Fibroblast of lung (primary cell): Measurements from ENCODE around the gene UBQLN3. TPM values are rescaled to one million over a fixed set of nuclear protein-coding genes. Genes with fewer than 3 reads are reported as not detected.

Source experiments
- DNase-seq, 2 donors: peaks; one replicate each; pipeline versions ENCODE4 v3.0.0 to v3.0.0-alpha.2; 2010; ENCODE audit warnings: low read depth in 2 of 2
- H2AFZ ChIP-seq: 2 replicates; pipeline ENCODE4 v1.5.1; 2012; ENCODE audit warnings: low read length, control low read depth, inconsistent platforms
- H3K27ac ChIP-seq: 2 replicates; pipeline ENCODE4 v1.5.1; 2011; ENCODE audit warnings: low read length, control low read depth; ENCODE audit not compliant: insufficient read depth
- H3K27me3 ChIP-seq: 2 replicates; pipeline ENCODE4 v1.5.1; 2011; ENCODE audit warnings: mild to moderate bottlenecking, low read length; ENCODE audit not compliant: control insufficient read depth, insufficient read depth
- H3K36me3 ChIP-seq: 2 replicates; pipeline ENCODE4 v1.5.1; 2011; ENCODE audit warnings: low read length; ENCODE audit not compliant: control insufficient read depth, insufficient read depth
- H3K4me1 ChIP-seq: 2 replicates; pipeline ENCODE4 v1.5.1; 2011; ENCODE audit warnings: low read length; ENCODE audit not compliant: control insufficient read depth, insufficient read depth; ENCODE audit errors: extremely low read depth
- H3K4me2 ChIP-seq: 2 replicates; pipeline ENCODE4 v1.5.1; 2011; ENCODE audit warnings: low read length, control low read depth; ENCODE audit not compliant: insufficient read depth; ENCODE audit errors: extremely low read depth
- H3K4me3 ChIP-seq, 4 experiments: fragments of 200-600 bp in 1 of 4; sonication (generic) in 1 of 4; replicated peaks in 1 of 4; 2 replicates each; pipeline ENCODE4 v1.5.1; 2011 to 2016; ENCODE audit warnings: low read length in 4 of 4, low read depth in 3 of 4, mild to moderate bottlenecking in 3 of 4, control low read depth in 2 of 4, inconsistent platforms in 1 of 4, mixed read lengths in 1 of 4; ENCODE audit not compliant: insufficient read depth in 1 of 4; ENCODE audit errors: control extremely low read depth in 1 of 4
- H3K79me2 ChIP-seq: 2 replicates; pipeline ENCODE4 v1.5.1; 2012; ENCODE audit warnings: mild to moderate bottlenecking, low read length, inconsistent platforms; ENCODE audit not compliant: control insufficient read depth, insufficient read depth
- H3K9ac ChIP-seq: 2 replicates; pipeline ENCODE4 v1.5.1; 2011; ENCODE audit warnings: mild to moderate bottlenecking, low read length, control low read depth; ENCODE audit not compliant: insufficient read depth
- H3K9me3 ChIP-seq: 2 replicates; pipeline ENCODE4 v1.5.1; 2012; ENCODE audit warnings: low read depth, low read length; ENCODE audit not compliant: control insufficient read depth, insufficient read depth
- H4K20me1 ChIP-seq: 2 replicates; pipeline ENCODE4 v1.5.1; 2011; ENCODE audit warnings: low read length; ENCODE audit not compliant: control insufficient read depth, insufficient read depth; ENCODE audit errors: extremely low read depth
- EZH2 ChIP-seq: IDR thresholded peaks from 2 replicates; pipeline ENCODE4 v1.5.1; 2012; ENCODE audit warnings: low read length, control low read depth, mild to moderate bottlenecking; ENCODE audit errors: missing control alignments
- polyA plus RNA-seq, 2 donors: library from polyadenylated mRNA; depleted of rRNA in 1 of 2; stranded (reverse) in 1 of 2; unstranded in 1 of 2; fragments of >200 nt; gene quantifications; 2 replicates each; pipeline ENCODE4 v1.2.1, GENCODE V29; 2011 to 2012; ENCODE audit warnings: missing spikeins in 1 of 2
- total RNA-seq: library from RNA; depleted of rRNA; stranded (reverse); fragments of >200 nt; gene quantifications from 2 replicates; pipeline ENCODE4 v1.2.1, GENCODE V29; 2014
- TF ChIP-seq, protein P1 (sequence below), 2 donors: IDR thresholded peaks in 1 of 2; conservative IDR thresholded peaks in 1 of 2; 1 replicate in 1 of 2; 2 replicates in 1 of 2; pipeline ENCODE4 v1.5.1; 2011 to 2012; ENCODE audit warnings: low read length in 2 of 2, control low read depth in 1 of 2, inconsistent platforms in 1 of 2, low read depth in 1 of 2, mild to moderate bottlenecking in 1 of 2

Gene UBQLN3
- total and polyA plus RNA-seq, 2 donors (not counting 1 experiment from before 2014, with no cell fraction given): 0.17 TPM; not detected in 1

DNA sequence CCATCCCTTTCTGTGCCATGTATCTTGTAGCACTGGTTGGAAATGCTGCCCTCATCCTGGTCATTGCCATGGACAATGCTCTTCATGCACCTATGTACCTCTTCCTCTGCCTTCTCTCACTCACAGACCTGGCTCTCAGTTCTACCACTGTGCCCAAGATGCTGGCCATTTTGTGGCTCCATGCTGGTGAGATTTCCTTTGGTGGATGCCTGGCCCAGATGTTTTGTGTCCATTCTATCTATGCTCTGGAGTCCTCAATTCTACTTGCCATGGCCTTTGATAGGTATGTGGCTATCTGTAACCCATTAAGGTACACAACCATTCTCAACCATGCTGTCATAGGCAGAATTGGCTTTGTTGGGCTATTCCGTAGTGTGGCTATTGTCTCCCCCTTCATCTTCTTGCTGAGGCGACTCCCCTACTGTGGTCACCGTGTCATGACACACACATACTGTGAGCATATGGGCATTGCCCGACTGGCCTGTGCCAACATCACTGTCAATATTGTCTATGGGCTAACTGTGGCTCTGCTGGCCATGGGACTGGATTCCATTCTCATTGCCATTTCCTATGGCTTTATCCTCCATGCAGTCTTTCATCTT, 20.9 kb downstream of the UBQLN3 start:
- DNase-seq: no peak
- H3K9me3 ChIP-seq: no peaks in the 10 kb centered on the region
- no peaks in the 10 kb centered on the region for H3K27me3 ChIP-seq
- H3K9ac ChIP-seq: no peak overlapping the region
- no peak for TF ChIP-seq EZH2
- TF ChIP-seq, protein P1, sequence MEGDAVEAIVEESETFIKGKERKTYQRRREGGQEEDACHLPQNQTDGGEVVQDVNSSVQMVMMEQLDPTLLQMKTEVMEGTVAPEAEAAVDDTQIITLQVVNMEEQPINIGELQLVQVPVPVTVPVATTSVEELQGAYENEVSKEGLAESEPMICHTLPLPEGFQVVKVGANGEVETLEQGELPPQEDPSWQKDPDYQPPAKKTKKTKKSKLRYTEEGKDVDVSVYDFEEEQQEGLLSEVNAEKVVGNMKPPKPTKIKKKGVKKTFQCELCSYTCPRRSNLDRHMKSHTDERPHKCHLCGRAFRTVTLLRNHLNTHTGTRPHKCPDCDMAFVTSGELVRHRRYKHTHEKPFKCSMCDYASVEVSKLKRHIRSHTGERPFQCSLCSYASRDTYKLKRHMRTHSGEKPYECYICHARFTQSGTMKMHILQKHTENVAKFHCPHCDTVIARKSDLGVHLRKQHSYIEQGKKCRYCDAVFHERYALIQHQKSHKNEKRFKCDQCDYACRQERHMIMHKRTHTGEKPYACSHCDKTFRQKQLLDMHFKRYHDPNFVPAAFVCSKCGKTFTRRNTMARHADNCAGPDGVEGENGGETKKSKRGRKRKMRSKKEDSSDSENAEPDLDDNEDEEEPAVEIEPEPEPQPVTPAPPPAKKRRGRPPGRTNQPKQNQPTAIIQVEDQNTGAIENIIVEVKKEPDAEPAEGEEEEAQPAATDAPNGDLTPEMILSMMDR (conservative IDR thresholded peaks at IDR 0.05 in 1 of 2, IDR thresholded peaks at IDR 0.05 in 1 of 2; ENCODE audit: low read depth in 1 of 2, low read length in 2 of 2): no peak
- no peak overlapping the region for H3K27ac ChIP-seq
- H3K4me1 ChIP-seq: no peaks in the 10 kb centered on the region
- no peak overlapping the region for H3K4me2 ChIP-seq
- no peaks in the 10 kb centered on the region for H3K36me3 ChIP-seq
- no peak overlapping the region for H3K4me3 ChIP-seq
- H3K79me2 ChIP-seq: no peaks in the 10 kb centered on the region
- no peaks in the 10 kb centered on the region for H4K20me1 ChIP-seq
- H2AFZ ChIP-seq: no peak overlapping the region

- H3K9me3 ChIP-seq: no peaks in the 10 kb centered on the region
- no peaks in the 10 kb centered on the region for H3K27me3 ChIP-seq
- no peak within 1 kb of the TSS for H3K9ac ChIP-seq
- H3K36me3 ChIP-seq: no peaks in the 10 kb centered on the region
- TF ChIP-seq, protein P1 (conservative IDR thresholded peaks at IDR 0.05 in 1 of 2, IDR thresholded peaks at IDR 0.05 in 1 of 2; ENCODE audit: low read depth in 1 of 2, low read length in 2 of 2): no peak
- no peak for TF ChIP-seq EZH2
- H3K4me3 ChIP-seq: no peak within 1 kb of the TSS
- no peak within 1 kb of the TSS for H3K4me2 ChIP-seq
- H3K4me1 ChIP-seq: no peaks in the 10 kb centered on the region
- no peaks in the 10 kb centered on the region for H3K79me2 ChIP-seq
- H3K27ac ChIP-seq: no peak within 1 kb of the TSS
- no peaks in the 10 kb centered on the region for H4K20me1 ChIP-seq
- no peak for DNase-seq
- H2AFZ ChIP-seq: no peak within 1 kb of the TSS
Measured at GRCh38 chr11:5488385-5488784, 21.4 kb downstream of the UBQLN3 start, which contains the start of gene OR52D1. Gene OR52D1, plus strand, starts transcription at chr11:5488685. Its CDS starts 22 bp downstream, at chr11:5488707.

DNA sequence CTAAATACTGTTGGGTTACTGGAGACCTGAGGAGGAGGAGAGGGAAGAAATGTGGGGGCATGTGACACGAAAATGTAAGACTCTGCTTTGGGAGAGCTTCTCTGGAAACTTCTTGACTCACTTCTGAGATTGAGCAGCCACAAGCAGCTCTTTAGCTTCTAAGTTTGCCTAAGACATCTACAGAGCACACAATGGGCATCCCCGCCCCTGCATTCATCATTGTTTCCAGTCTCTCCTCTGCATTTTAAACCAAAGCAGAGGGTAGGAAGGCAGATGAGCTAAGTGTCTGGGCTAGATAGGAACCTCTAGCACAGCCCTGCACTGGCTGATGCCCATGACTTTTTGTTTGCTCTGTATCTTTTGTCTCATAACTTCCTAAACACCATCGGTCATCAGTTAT, 23.3 kb downstream of the UBQLN3 start:
- no peaks in the 10 kb centered on the region for H3K27me3 ChIP-seq
- H2AFZ ChIP-seq: no peak overlapping the region
- no peak overlapping the region for H3K4me3 ChIP-seq
- H4K20me1 ChIP-seq: no peaks in the 10 kb centered on the region
- no peaks in the 10 kb centered on the region for H3K36me3 ChIP-seq
- no peak overlapping the region for H3K4me2 ChIP-seq
- no peaks in the 10 kb centered on the region for H3K79me2 ChIP-seq
- H3K9ac ChIP-seq: no peak overlapping the region
- H3K9me3 ChIP-seq: no peaks in the 10 kb centered on the region
- no peak overlapping the region for H3K27ac ChIP-seq
- TF ChIP-seq EZH2: no peak
- TF ChIP-seq, protein P1 (conservative IDR thresholded peaks at IDR 0.05 in 1 of 2, IDR thresholded peaks at IDR 0.05 in 1 of 2; ENCODE audit: low read depth in 1 of 2, low read length in 2 of 2): no peak
- H3K4me1 ChIP-seq: no peaks in the 10 kb centered on the region
- no peak for DNase-seq
